ENCODE measurements around the gene TBCCD1. TPM values are rescaled to one million over a fixed set of nuclear protein-coding genes. Genes with fewer than 3 reads are reported as not detected.

The TBCCD1 gene
- total and polyA plus RNA-seq, 2 of the 8 experiments (the other 6 are each of a cell fraction or from before 2014, with no cell fraction given), result 11.3 to 13.9 TPM

- H4K20me1 ChIP-seq (replicated peaks in 1 of 2; ENCODE audit: control insufficient read depth in 1 of 2, insufficient read depth in 2 of 2, low read length in 2 of 2), result no peaks in the 10 kb centered on the region
- no peaks in the 10 kb centered on the region for H3K23me2 ChIP-seq (ENCODE audit: low read depth, low read length)
- no peak overlapping the region for H2BK120ac ChIP-seq (replicated peaks; ENCODE audit: low read depth, low read length)
- no peak overlapping the region for H2BK12ac ChIP-seq (ENCODE audit: low read depth, low read length)
- H3K79me2 ChIP-seq (ENCODE audit: control insufficient read depth in 1 of 2, insufficient read depth in 2 of 2, low read length in 2 of 2), result no peaks in the 10 kb centered on the region
- CTCF ChIA-PET (ENCODE audit: partially characterized antibody), result interaction anchor here (1.0 to 23.7 kb wide), 3 partner anchors 10 to 13 kb away, joined by 3 to 333 read pairs (median 4); partner anchors contain the start of gene AHSG
- no peak overlapping the region for H2AFZ ChIP-seq (ENCODE audit: low read length)
- H3K79me1 ChIP-seq (ENCODE audit: low read depth, low read length), result no peaks in the 10 kb centered on the region
- H3K14ac ChIP-seq (ENCODE audit: insufficient read length), result no peak overlapping the region
- no peak overlapping the region for H4K8ac ChIP-seq (ENCODE audit: extremely low read depth, insufficient read depth, low read length)
- H3K27ac ChIP-seq (ENCODE audit: low read depth, low read length), result no peak overlapping the region
- H2BK15ac ChIP-seq (ENCODE audit: low read length), result no peak overlapping the region
- no peak overlapping the region for H3K4me2 ChIP-seq (ENCODE audit: insufficient read depth in 1 of 2, low read depth in 2 of 2, low read length in 2 of 2)
- no peak overlapping the region for H3K4ac ChIP-seq (replicated peaks; ENCODE audit: insufficient read length, low read depth, low read length)
- H4K5ac ChIP-seq (ENCODE audit: insufficient read length, low read depth, low read length), result no peak overlapping the region
- no peaks in the 10 kb centered on the region for H3K4me1 ChIP-seq (replicated peaks in 1 of 4; ENCODE audit: control insufficient read depth in 3 of 4, insufficient read depth in 4 of 4, low read length in 3 of 4)
- H2AK5ac ChIP-seq (ENCODE audit: low read depth, low read length), result no peak overlapping the region
- H3K56ac ChIP-seq (replicated peaks; ENCODE audit: insufficient read length, low read depth, low read length), result no peak overlapping the region
- H3K18ac ChIP-seq (ENCODE audit: extremely low read depth, low read length), result no peak overlapping the region
- no peak overlapping the region for H3K23ac ChIP-seq (ENCODE audit: insufficient read length)
- H4K91ac ChIP-seq (replicated peaks; ENCODE audit: insufficient read length, low read length), result no peak overlapping the region
- H3K4me3 ChIP-seq (ENCODE audit: extremely low read depth in 1 of 4, insufficient read depth in 2 of 4, low read depth in 3 of 4, low read length in 4 of 4), result no peak overlapping the region
- H2BK20ac ChIP-seq (ENCODE audit: low read length), result no peak overlapping the region
- POLR2A ChIA-PET (ENCODE audit: partially characterized antibody), result interaction anchor here (0.6 to 5.4 kb wide), 2 partner anchors 30 to 183 kb away, joined by 3 to 34 read pairs; partner anchors contain the start of gene EIF4A2
- 83 to 86% methylated on average over 1 to 3 of the region's 3 CpGs for WGBS, 2 experiments (ENCODE audit: extremely low coverage in 1 of 2, insufficient coverage in 1 of 2, insufficient read length in 1 of 2, insufficient replicate concordance in 2 of 2, low coverage in 1 of 2, low lambda C conversion rate in 2 of 2, missing lambda C conversion rate in 1 of 2)
- H3K9me3 ChIP-seq (ENCODE audit: insufficient read depth in 2 of 2, low read depth in 1 of 2, low read length in 1 of 2), result no peaks in the 10 kb centered on the region
- no peak overlapping the region for H3K9ac ChIP-seq (replicated peaks in 1 of 4; ENCODE audit: extremely low read depth in 1 of 4, low read depth in 3 of 4, low read length in 3 of 4)
- no peak overlapping the region for H2BK5ac ChIP-seq (ENCODE audit: low read depth, low read length)
- DNase-seq (ENCODE audit: low read depth in 1 of 2, low spot score in 2 of 2) (no peak), FAIRE-seq (no peak)
- no peak for TF ChIP-seq SUZ12 (IDR thresholded peaks at IDR 0.05; ENCODE audit: low read length)
- no peak for TF ChIP-seq SIN3A (conservative IDR thresholded peaks at IDR 0.05 in 1 of 2, IDR thresholded peaks at IDR 0.05 in 1 of 2; ENCODE audit: low read depth in 1 of 2, low read length in 2 of 2)
- TF ChIP-seq RBBP5 (IDR thresholded peaks at IDR 0.05; ENCODE audit: borderline replicate concordance, low read depth, low read length), result no peak
- no peak for TF ChIP-seq POLR2AphosphoS5 (IDR thresholded peaks at IDR 0.05; ENCODE audit: low read depth, low read length)
- no peak for TF ChIP-seq CHD2 (IDR thresholded peaks at IDR 0.05; ENCODE audit: low read length)
- no peak for TF ChIP-seq NANOG (IDR thresholded peaks at IDR 0.05; ENCODE audit: insufficient read depth, low read depth, low read length, poor library complexity, severe bottlenecking)
- no peak for TF ChIP-seq POU5F1 (IDR thresholded peaks at IDR 0.05; ENCODE audit: low read depth, low read length)
- H3K36me3 ChIP-seq (ENCODE audit: control insufficient read depth in 2 of 4, insufficient read depth in 4 of 4, low read length in 3 of 4), result no peaks in the 10 kb centered on the region
- H3K27me3 ChIP-seq (replicated peaks in 1 of 4; ENCODE audit: control insufficient read depth in 3 of 4, extremely low read depth in 1 of 4, insufficient read depth in 3 of 4, low read length in 3 of 4), result no peaks in the 10 kb centered on the region; a peak in 1 of 7 replicates
These were observed 33.8 kb upstream of the TBCCD1 start for GRCh38 chr3:186600896-186601295.
